SK-N-SH (cell line): ENCODE data around the gene SMG7. TPM values are rescaled to one million over a fixed set of nuclear protein-coding genes. Genes with fewer than 3 reads are reported as not detected.
A peak's percentile ranks its signal among the peaks of the same experiment; 100 is the strongest.

Source experiments
- CTCF ChIA-PET: fragments of 300-600, 350-600 bp; formaldehyde crosslinking; extraction: SDS; loops from one replicate; lab custom pipeline; 2021; lab: Yijun Ruan, JAX
- POLR2A ChIA-PET: fragments of 350-600 bp; sonication (Branson Sonifier 250); formaldehyde crosslinking; extraction: SDS; loops from one replicate; lab custom pipeline; 2020; ENCODE audit warnings: antibody characterized with exemption, inconsistent platforms; lab: Yijun Ruan, JAX
- DNase-seq: peaks from one replicate; pipeline ENCODE4 v3.0.0; 2012
- H2AFZ ChIP-seq: fragments of 200-600 bp; sonication (generic); 2 replicates; pipeline ENCODE4 v1.8.1; 2016; ENCODE audit warnings: antibody characterized with exemption, mild to moderate bottlenecking, low read depth
- H3F3A ChIP-seq: fragments of 200-600 bp; sonication (generic); replicated peaks from 2 replicates; pipeline ENCODE3; 2016; ENCODE audit warnings: antibody characterized with exemption, mild to moderate bottlenecking; ENCODE audit not compliant: insufficient read depth
- H3K27ac ChIP-seq, 2 experiments: fragments of 200-500 bp in 1 of 2; fragments of 200-600 bp in 1 of 2; sonication (Bioruptor generic) in 1 of 2; sonication (generic), shearing (Covaris generic) in 1 of 2; 2 replicates each; pipeline versions ENCODE4 v1.5.1 to v1.6.1; 2014 to 2016; ENCODE audit warnings: low read depth in 2 of 2, inconsistent platforms in 1 of 2, low read length in 1 of 2, mild to moderate bottlenecking in 1 of 2, mixed read lengths in 1 of 2
- H3K27me3 ChIP-seq: fragments of 200-600 bp; sonication (generic), shearing (Covaris generic); 2 replicates; pipeline ENCODE4 v1.6.1; 2016; ENCODE audit warnings: mixed run types; ENCODE audit not compliant: insufficient read depth
- H3K36me3 ChIP-seq, 2 experiments: fragments of 200-500 bp in 1 of 2; fragments of 200-600 bp in 1 of 2; sonication (Bioruptor generic) in 1 of 2; sonication (generic) in 1 of 2; replicated peaks in 1 of 2; 2 replicates each; pipeline versions ENCODE3 to v1.5.1; 2014 to 2016; ENCODE audit warnings: low read length in 1 of 2, mild to moderate bottlenecking in 1 of 2; ENCODE audit not compliant: insufficient read depth in 2 of 2, control insufficient read depth in 1 of 2
- H3K4me1 ChIP-seq, 2 experiments: fragments of 200-500 bp in 1 of 2; fragments of 200-600 bp in 1 of 2; sonication (Bioruptor generic) in 1 of 2; sonication (generic), shearing (Covaris generic) in 1 of 2; 2 replicates each; pipeline versions ENCODE4 v1.5.1 to v1.6.1; 2014 to 2016; ENCODE audit warnings: low read depth in 1 of 2, low read length in 1 of 2, mixed run types in 1 of 2; ENCODE audit not compliant: insufficient read depth in 2 of 2, control insufficient read depth in 1 of 2
- H3K4me2 ChIP-seq: fragments of 200-600 bp; sonication (generic), shearing (Covaris generic); 2 replicates; pipeline ENCODE4 v1.6.1; 2017; ENCODE audit warnings: mixed run types
- H3K4me3 ChIP-seq, 2 experiments: fragments of 200-500 bp in 1 of 2; fragments of 200-600 bp in 1 of 2; sonication (Bioruptor generic) in 1 of 2; sonication (generic), shearing (Covaris generic) in 1 of 2; 2 replicates each; pipeline versions ENCODE4 v1.5.1 to v1.8.1; 2014 to 2016; ENCODE audit warnings: low read depth in 2 of 2, inconsistent platforms in 1 of 2, low read length in 1 of 2, mild to moderate bottlenecking in 1 of 2, mixed read lengths in 1 of 2, moderate library complexity in 1 of 2
- H3K79me2 ChIP-seq: fragments of 200-600 bp; sonication (generic); 2 replicates; pipeline ENCODE4 v1.8.1; 2017; ENCODE audit warnings: mild to moderate bottlenecking; ENCODE audit not compliant: insufficient read depth
- H3K9ac ChIP-seq: fragments of 200-600 bp; sonication (generic); 2 replicates; pipeline ENCODE4 v1.6.1; 2017; ENCODE audit warnings: mixed run types
- H3K9me2 ChIP-seq: fragments of 200-600 bp; sonication (generic); 2 replicates; pipeline ENCODE4 v1.6.1; 2017; ENCODE audit warnings: mixed run types
- H3K9me3 ChIP-seq: fragments of 200-600 bp; sonication (generic); 2 replicates; pipeline ENCODE4 v1.6.1; 2017; ENCODE audit warnings: mixed run types, mild to moderate bottlenecking, moderate library complexity
- H4K20me1 ChIP-seq: fragments of 200-600 bp; sonication (generic); 2 replicates; pipeline ENCODE4 v1.6.1; 2017; ENCODE audit warnings: mild to moderate bottlenecking, mixed run types; ENCODE audit not compliant: insufficient read depth
- CHD2 ChIP-seq: fragments of 150-350 bp; IDR thresholded peaks from 2 replicates; pipeline ENCODE4 v1.6.1; 2018; ENCODE audit warnings: low read length; ENCODE audit not compliant: partially characterized antibody
- CTCF ChIP-seq: fragments of 200-600 bp; sonication (generic); IDR thresholded peaks from 2 replicates; pipeline ENCODE4 v1.6.1; 2017; ENCODE audit warnings: antibody characterized with exemption, mild to moderate bottlenecking, moderate library complexity
- FOSL2 ChIP-seq: IDR thresholded peaks from 2 replicates; pipeline ENCODE4 v1.4.0; 2012; ENCODE audit warnings: low read depth, mild to moderate bottlenecking, moderate library complexity, borderline replicate concordance
- FOXM1 ChIP-seq: IDR thresholded peaks from 2 replicates; pipeline ENCODE4 v1.4.0; 2012; ENCODE audit warnings: low read depth, mild to moderate bottlenecking
- GATA2 ChIP-seq: sonication (generic); formaldehyde crosslinking; IDR thresholded peaks from 2 replicates; pipeline ENCODE4 v1.5.0; 2020; ENCODE audit warnings: mild to moderate bottlenecking, missing genetic modification reagents
- IRF3 ChIP-seq: fragments of 150-350 bp; IDR thresholded peaks from 2 replicates; pipeline ENCODE4 v1.6.1; 2016; ENCODE audit warnings: mild to moderate bottlenecking, low read depth, low read length
- MAX ChIP-seq: IDR thresholded peaks from 2 replicates; pipeline ENCODE4 v1.4.0; 2012; ENCODE audit warnings: low read depth
- NRF1 ChIP-seq: IDR thresholded peaks from 2 replicates; pipeline ENCODE4 v1.6.1; 2012; ENCODE audit warnings: low read depth, mild to moderate bottlenecking, low read length
- REST ChIP-seq: IDR thresholded peaks from 2 replicates; pipeline ENCODE4 v1.6.1; 2012; ENCODE audit warnings: mild to moderate bottlenecking, low read depth, low read length, moderate library complexity
- RFX5 ChIP-seq: IDR thresholded peaks from 2 replicates; pipeline ENCODE4 v1.6.1; 2012; ENCODE audit warnings: mild to moderate bottlenecking, improper control_type of control experiment, low read length
- RXRA ChIP-seq: IDR thresholded peaks from 2 replicates; pipeline ENCODE4 v1.4.0; 2012; ENCODE audit warnings: low read depth, mild to moderate bottlenecking, borderline replicate concordance
- SIN3A ChIP-seq: IDR thresholded peaks from 2 replicates; pipeline ENCODE4 v1.6.1; 2012; ENCODE audit warnings: low read depth, mild to moderate bottlenecking, low read length, moderate library complexity, borderline replicate concordance
- TEAD4 ChIP-seq: IDR thresholded peaks from 2 replicates; pipeline ENCODE4 v1.4.0; 2012; ENCODE audit warnings: mild to moderate bottlenecking, borderline replicate concordance; ENCODE audit not compliant: insufficient read depth
- USF2 ChIP-seq: fragments of 150-350 bp; IDR thresholded peaks from 2 replicates; pipeline ENCODE4 v1.6.1; 2017; ENCODE audit warnings: antibody characterized with exemption, low read length, low read depth, borderline replicate concordance
- WGBS: methylation state at CpG from one replicate; pipeline ENCODE4 v1.1.6; 2017; ENCODE audit warnings: low lambda C conversion rate; 5-methylcytosine and 5-hydroxymethylcytosine counted together
- polyA plus RNA-seq, 3 experiments: library from polyadenylated mRNA; depleted of rRNA; stranded (reverse); fragments of >200 nt; gene quantifications; 2 replicates each; pipeline ENCODE4 v1.2.3, GENCODE V29; 2012

SMG7 gene
- polyA plus RNA-seq, 1 of the 3 experiments (the other 2 are of a cell fraction), result 19.8 TPM

GRCh38 chr1:183438060-183438459, 34.2 kb upstream of the SMG7 start:
- 30% methylated on average over 2 of the region's 2 CpGs for WGBS
- no peaks in the 10 kb centered on the region for H3F3A ChIP-seq
- ChIA-PET CTCF (interaction anchor here (1.0 kb wide), 1 partner anchor 20 kb away, joined by 3 read pairs; no protein-coding TSS in a partner anchor), POLR2A (no interaction called here)
- no peak for DNase-seq
- no peak overlapping the region for H3K9ac ChIP-seq
- no peaks in the 10 kb centered on the region for H3K79me2 ChIP-seq
- no peaks in the 10 kb centered on the region for H4K20me1 ChIP-seq
- H3K27ac ChIP-seq, result no peak overlapping the region
- no peaks in the 10 kb centered on the region for H3K9me3 ChIP-seq
- H3K27me3 ChIP-seq, result peaks cover 6% of the 10 kb centered on the region; the same call in 1 of the 2 replicates
- H3K4me1 ChIP-seq, result no peaks in the 10 kb centered on the region
- H3K36me3 ChIP-seq, result no peaks in the 10 kb centered on the region
- H3K9me2 ChIP-seq, result no peaks in the 10 kb centered on the region
- H3K4me3 ChIP-seq, result no peak overlapping the region
- no peak overlapping the region for H2AFZ ChIP-seq
- no peak overlapping the region for H3K4me2 ChIP-seq
- TF ChIP-seq FOXM1, result no peak
- no peak for TF ChIP-seq RFX5
- TF ChIP-seq CHD2, result no peak
- no peak for TF ChIP-seq NRF1
- no peak for TF ChIP-seq SIN3A
- TF ChIP-seq USF2, result no peak
- TF ChIP-seq RXRA, result no peak
- TF ChIP-seq FOSL2, result no peak
- TF ChIP-seq IRF3, result no peak
- TF ChIP-seq GATA2 (CRISPR knock-in tag), result no peak
- TF ChIP-seq TEAD4, result no peak

- Histone ChIP-seq H2AFZ (no peak overlapping the region), H4K20me1 (no peaks in the 10 kb centered on the region), H3K79me2 (no peaks in the 10 kb centered on the region), H3K9me3 (no peaks in the 10 kb centered on the region), H3K27me3 (peaks cover 1% of the 10 kb centered on the region; the same call in 1 of the 2 replicates), H3K4me3 (no peak overlapping the region), H3K9me2 (no peaks in the 10 kb centered on the region), H3K9ac (no peak overlapping the region), H3F3A (peaks cover 3% of the 10 kb centered on the region), H3K36me3 (no peaks in the 10 kb centered on the region), H3K4me1 (no peaks in the 10 kb centered on the region; a peak in 1 of 4 replicates), H3K4me2 (no peak overlapping the region), H3K27ac (no peak overlapping the region)
- TF ChIP-seq TEAD4, result no peak
- TF ChIP-seq MAX, result no peak
- no peak for TF ChIP-seq CHD2
- no peak for TF ChIP-seq CTCF
- TF ChIP-seq REST, result no peak
- ChIA-PET CTCF (interaction anchor here (1.1 to 1.2 kb wide), 2 partner anchors 13 to 167 kb away, joined by 3 to 4 read pairs; no protein-coding TSS in a partner anchor), POLR2A (no interaction called here)
- peak; percentile 52 for DNase-seq
- WGBS, result 77% methylated on average over 2 of the region's 2 CpGs
These were observed 29.3 kb upstream of the SMG7 start for GRCh38 chr1:183443011-183443410.
